Body of pancreas (tissue), 4 donors: Measurements from ENCODE around the gene OR52R1.
A peak's percentile ranks its signal among the peaks of the same experiment; 100 is the strongest.

ENCODE experiments used
- CTCF ChIP-seq, 7 experiments: fragments of 450-650 bp in 4 of 7; fragments of 200-600 bp in 3 of 7; sonication (generic) in 3 of 7; IDR thresholded peaks; one replicate each; pipeline ENCODE4 v1.5.1; 2016 to 2019; ENCODE audit warnings: antibody characterized with exemption in 7 of 7
- POLR2A ChIP-seq, 3 donors: fragments of 450-650 bp; IDR thresholded peaks; one replicate each; pipeline ENCODE4 v1.6.1; 2016; ENCODE audit warnings: antibody characterized with exemption in 3 of 3, mild to moderate bottlenecking in 2 of 3

DNA sequence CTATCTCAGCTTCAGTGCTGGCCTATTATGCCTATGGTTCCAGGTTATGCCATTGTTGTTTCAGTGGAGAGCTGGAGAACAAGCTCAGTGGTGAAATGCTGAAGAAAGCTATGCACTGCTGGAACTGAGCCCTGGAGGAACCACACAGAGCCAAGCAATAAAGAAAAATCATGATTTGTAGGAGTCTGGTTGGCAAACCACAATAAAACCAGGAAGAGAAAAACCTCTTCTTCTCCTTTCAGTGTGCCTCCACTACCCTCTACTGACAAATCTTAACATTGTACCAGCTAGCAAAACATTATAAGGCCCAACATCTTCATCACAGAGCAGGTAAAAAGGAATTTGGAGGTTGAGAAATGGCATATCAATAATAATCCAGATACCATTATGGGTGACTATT, 22.2 kb upstream of the OR52R1 start:
- TF ChIP-seq CTCF (IDR thresholded peaks at IDR 0.05) (peak in 4 of 7 experiments; percentile 12 to 27 (median 19)), POLR2A (IDR thresholded peaks at IDR 0.05) (no peak)
